ENCODE measurements around the gene IFITM1. TPM values are rescaled to one million over a fixed set of nuclear protein-coding genes. Genes with fewer than 3 reads are reported as not detected.

The IFITM1 gene
- total and polyA plus RNA-seq, 2 of the 8 experiments (the other 6 are each of a cell fraction or from before 2014, with no cell fraction given) = 394 to 1,464 TPM

DNA sequence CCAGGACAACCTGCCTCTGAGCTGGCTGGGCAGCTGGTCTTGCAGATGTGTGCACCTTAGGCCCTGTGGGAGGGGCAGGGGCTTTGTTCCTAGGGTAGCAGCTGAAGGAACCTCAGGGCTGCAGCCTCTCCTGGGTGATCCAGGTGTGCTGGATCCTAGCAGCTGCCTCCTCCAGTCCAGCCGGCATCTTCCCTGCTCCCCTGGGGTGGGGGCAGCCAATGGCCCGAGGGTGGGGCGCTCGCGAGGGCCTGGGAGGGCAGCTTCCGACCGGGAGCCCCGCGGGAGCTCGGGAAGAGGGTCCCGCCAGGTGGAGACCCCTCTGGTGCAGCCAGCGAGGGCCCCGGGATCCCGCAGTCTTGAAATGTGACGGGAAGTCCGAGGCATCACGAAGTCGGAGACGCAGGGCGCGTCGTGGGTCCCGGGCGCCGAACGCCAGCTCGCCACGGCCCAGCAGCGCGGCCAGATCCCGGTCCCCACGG lies 1.7 kb downstream of the IFITM1 start:
- DNase-seq (ENCODE audit: low read depth in 1 of 2, low spot score in 2 of 2) = no peak
- CTCF ChIA-PET (ENCODE audit: partially characterized antibody) = interaction anchor here (0.7 to 4.2 kb wide), 12 partner anchors 8 to 64 kb away, joined by 3 to 33 read pairs (median 6); partner anchors contain the start of gene IFITM2

More for the DNA sequence above, 1.7 kb downstream of the IFITM1 start:
- Histone ChIP-seq H3K23ac (ENCODE audit: insufficient read length) (no peak overlapping the region), H4K91ac (replicated peaks; ENCODE audit: insufficient read length, low read length) (peak overlapping the region; percentile 32), H3K27ac (ENCODE audit: low read depth, low read length) (no peak overlapping the region), H2AFZ (ENCODE audit: low read length) (no peak overlapping the region), H2BK15ac (ENCODE audit: low read length) (no peak overlapping the region), H3K4me3 (ENCODE audit: extremely low read depth in 1 of 4, insufficient read depth in 2 of 4, low read depth in 3 of 4, low read length in 4 of 4) (peak overlapping the region; percentile 59 to 94 (median 76)), H2BK20ac (ENCODE audit: low read length) (no peak overlapping the region), H3K9ac (replicated peaks in 1 of 4; ENCODE audit: extremely low read depth in 1 of 4, low read depth in 3 of 4, low read length in 3 of 4) (peak overlapping the region in 1 of 4 experiments; percentile 20; a peak in 1 of 7 replicates), H3K4me2 (ENCODE audit: insufficient read depth in 1 of 2, low read depth in 2 of 2, low read length in 2 of 2) (peak overlapping the region; percentile 75 to 89), H3K23me2 (ENCODE audit: low read depth, low read length) (peaks cover 18% of the 10 kb centered on the region; the same call in 1 of the 2 replicates), H4K8ac (ENCODE audit: extremely low read depth, insufficient read depth, low read length) (peak overlapping the region; percentile 86), H3K27me3 (replicated peaks in 1 of 4; ENCODE audit: control insufficient read depth in 3 of 4, extremely low read depth in 1 of 4, insufficient read depth in 3 of 4, low read length in 3 of 4) (no peaks in the 10 kb centered on the region), H2BK5ac (ENCODE audit: low read depth, low read length) (peak overlapping the region; percentile 24; the same call in 1 of the 2 replicates), H3K4me1 (replicated peaks in 1 of 4; ENCODE audit: control insufficient read depth in 3 of 4, insufficient read depth in 4 of 4, low read length in 3 of 4) (peaks cover 9 to 44% (median 34%) of the 10 kb centered on the region in 4 experiments), H3K79me1 (ENCODE audit: low read depth, low read length) (no peaks in the 10 kb centered on the region), H2BK120ac (replicated peaks; ENCODE audit: low read depth, low read length) (no peak overlapping the region), H4K5ac (ENCODE audit: insufficient read length, low read depth, low read length) (no peak overlapping the region), H3K14ac (ENCODE audit: insufficient read length) (no peak overlapping the region), H3K36me3 (ENCODE audit: control insufficient read depth in 2 of 4, insufficient read depth in 4 of 4, low read length in 3 of 4) (peaks cover 0 to 4% (median 0%) of the 10 kb centered on the region in 4 experiments; a peak in 1 of 8 replicates), H4K20me1 (replicated peaks in 1 of 2; ENCODE audit: control insufficient read depth in 1 of 2, insufficient read depth in 2 of 2, low read length in 2 of 2) (peaks cover 0 to 5% of the 10 kb centered on the region in 2 experiments), H3K56ac (replicated peaks; ENCODE audit: insufficient read length, low read depth, low read length) (no peak overlapping the region), H3K18ac (ENCODE audit: extremely low read depth, low read length) (peak overlapping the region; percentile 3; the same call in 1 of the 2 replicates), H2BK12ac (ENCODE audit: low read depth, low read length) (no peak overlapping the region; the same call in 1 of the 2 replicates), H3K4ac (replicated peaks; ENCODE audit: insufficient read length, low read depth, low read length) (no peak overlapping the region), H3K9me3 (ENCODE audit: insufficient read depth in 2 of 2, low read depth in 1 of 2, low read length in 1 of 2) (no peaks in the 10 kb centered on the region), H3K79me2 (ENCODE audit: control insufficient read depth in 1 of 2, insufficient read depth in 2 of 2, low read length in 2 of 2) (peaks cover 0 to 21% of the 10 kb centered on the region in 2 experiments; a peak in 2 of 4 replicates), H2AK5ac (ENCODE audit: low read depth, low read length) (no peak overlapping the region)
- no peak for TF ChIP-seq EGR1 (IDR thresholded peaks at IDR 0.05; ENCODE audit: borderline replicate concordance, low read depth, low read length)
- no peak for TF ChIP-seq E2F6 (IDR thresholded peaks at IDR 0.05)
- TF ChIP-seq SIN3A (conservative IDR thresholded peaks at IDR 0.05 in 1 of 2, IDR thresholded peaks at IDR 0.05 in 1 of 2; ENCODE audit: low read depth in 1 of 2, low read length in 2 of 2) = no peak
- TF ChIP-seq JUN (IDR thresholded peaks at IDR 0.05; ENCODE audit: low read depth, low read length) = no peak
- TF ChIP-seq EZH2 (IDR thresholded peaks at IDR 0.05; ENCODE audit: low read depth, low read length, severe bottlenecking) = no peak
- no peak for TF ChIP-seq POLR2AphosphoS5 (IDR thresholded peaks at IDR 0.05; ENCODE audit: low read depth, low read length)
- TF ChIP-seq CREB1 (IDR thresholded peaks at IDR 0.05) = no peak
- TF ChIP-seq SAP30 (IDR thresholded peaks at IDR 0.05; ENCODE audit: insufficient read depth, insufficient replicate concordance, low read length) = no peak
- TF ChIP-seq KDM5A (IDR thresholded peaks at IDR 0.05; ENCODE audit: low read length) = no peak
- 50% methylated on average over 29 of the region's 32 CpGs; no CpG with 5 or more reads in 1 of the 2 experiments for WGBS, 2 experiments (ENCODE audit: extremely low coverage in 1 of 2, insufficient coverage in 1 of 2, insufficient read length in 1 of 2, insufficient replicate concordance in 2 of 2, low coverage in 1 of 2, low lambda C conversion rate in 2 of 2, missing lambda C conversion rate in 1 of 2)
- FAIRE-seq = no peak
- POLR2A ChIA-PET (ENCODE audit: partially characterized antibody) = interaction anchor here (0.6 to 4.0 kb wide), 12 partner anchors 10 to 119 kb away, joined by 3 to 33 read pairs (median 5); partner anchors contain the start of gene IFITM2
